Ovary (tissue), 3 donors: ENCODE data around the gene CHCHD3.

Source experiments
- CTCF ChIP-seq, 3 donors: fragments of 450-650 bp in 2 of 3; fragments of 200-600 bp in 1 of 3; IDR thresholded peaks; one replicate each; pipeline versions ENCODE4 v1.5.1 to v1.8.0; 2016 to 2022; ENCODE audit warnings: antibody characterized with exemption in 3 of 3, mild to moderate bottlenecking in 1 of 3
- EP300 ChIP-seq: sonication (generic); formaldehyde crosslinking; IDR thresholded peaks from one replicate; pipeline ENCODE4 v1.6.1; 2017; ENCODE audit warnings: antibody characterized with exemption
- donor health status: DM: no; HTN: no; CAD: no.

GRCh38 chr7:133118261-133118660 lies 36.4 kb upstream of the CHCHD3 start:
- TF ChIP-seq CTCF (IDR thresholded peaks at IDR 0.05), result no peak
- no peak for TF ChIP-seq EP300
